ENCODE results near the gene TPCN2.

GRCh38 chr11:69083531-69084247 is 35.0 kb downstream of the TPCN2 start:
- no peak for TF ChIP-seq EZH2 (IDR thresholded peaks at IDR 0.05)
- no peak for TF ChIP-seq POLR2AphosphoS5 (IDR thresholded peaks at IDR 0.05; ENCODE audit: low read depth, low read length)
- TF ChIP-seq, protein P1, sequence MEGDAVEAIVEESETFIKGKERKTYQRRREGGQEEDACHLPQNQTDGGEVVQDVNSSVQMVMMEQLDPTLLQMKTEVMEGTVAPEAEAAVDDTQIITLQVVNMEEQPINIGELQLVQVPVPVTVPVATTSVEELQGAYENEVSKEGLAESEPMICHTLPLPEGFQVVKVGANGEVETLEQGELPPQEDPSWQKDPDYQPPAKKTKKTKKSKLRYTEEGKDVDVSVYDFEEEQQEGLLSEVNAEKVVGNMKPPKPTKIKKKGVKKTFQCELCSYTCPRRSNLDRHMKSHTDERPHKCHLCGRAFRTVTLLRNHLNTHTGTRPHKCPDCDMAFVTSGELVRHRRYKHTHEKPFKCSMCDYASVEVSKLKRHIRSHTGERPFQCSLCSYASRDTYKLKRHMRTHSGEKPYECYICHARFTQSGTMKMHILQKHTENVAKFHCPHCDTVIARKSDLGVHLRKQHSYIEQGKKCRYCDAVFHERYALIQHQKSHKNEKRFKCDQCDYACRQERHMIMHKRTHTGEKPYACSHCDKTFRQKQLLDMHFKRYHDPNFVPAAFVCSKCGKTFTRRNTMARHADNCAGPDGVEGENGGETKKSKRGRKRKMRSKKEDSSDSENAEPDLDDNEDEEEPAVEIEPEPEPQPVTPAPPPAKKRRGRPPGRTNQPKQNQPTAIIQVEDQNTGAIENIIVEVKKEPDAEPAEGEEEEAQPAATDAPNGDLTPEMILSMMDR (IDR thresholded peaks at IDR 0.05 in 2 of 3, conservative IDR thresholded peaks at IDR 0.05 in 1 of 3; ENCODE audit: borderline replicate concordance in 1 of 3, insufficient read depth in 1 of 3, low read depth in 2 of 3, low read length in 2 of 3), result no peak
- no peak for TF ChIP-seq POLR2A (IDR thresholded peaks at IDR 0.05; ENCODE audit: borderline replicate concordance, extremely low read depth, insufficient read depth, insufficient read length)
- TF ChIP-seq, protein P2, sequence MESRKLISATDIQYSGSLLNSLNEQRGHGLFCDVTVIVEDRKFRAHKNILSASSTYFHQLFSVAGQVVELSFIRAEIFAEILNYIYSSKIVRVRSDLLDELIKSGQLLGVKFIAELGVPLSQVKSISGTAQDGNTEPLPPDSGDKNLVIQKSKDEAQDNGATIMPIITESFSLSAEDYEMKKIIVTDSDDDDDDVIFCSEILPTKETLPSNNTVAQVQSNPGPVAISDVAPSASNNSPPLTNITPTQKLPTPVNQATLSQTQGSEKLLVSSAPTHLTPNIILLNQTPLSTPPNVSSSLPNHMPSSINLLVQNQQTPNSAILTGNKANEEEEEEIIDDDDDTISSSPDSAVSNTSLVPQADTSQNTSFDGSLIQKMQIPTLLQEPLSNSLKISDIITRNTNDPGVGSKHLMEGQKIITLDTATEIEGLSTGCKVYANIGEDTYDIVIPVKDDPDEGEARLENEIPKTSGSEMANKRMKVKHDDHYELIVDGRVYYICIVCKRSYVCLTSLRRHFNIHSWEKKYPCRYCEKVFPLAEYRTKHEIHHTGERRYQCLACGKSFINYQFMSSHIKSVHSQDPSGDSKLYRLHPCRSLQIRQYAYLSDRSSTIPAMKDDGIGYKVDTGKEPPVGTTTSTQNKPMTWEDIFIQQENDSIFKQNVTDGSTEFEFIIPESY (IDR thresholded peaks at IDR 0.05; ENCODE audit: extremely low read depth, insufficient replicate concordance, low read length), result no peak
- no peak for TF ChIP-seq JUND (IDR thresholded peaks at IDR 0.05)
- no peak for TF ChIP-seq REST (IDR thresholded peaks at IDR 0.05; ENCODE audit: low read depth)
- TF ChIP-seq RAD21 (IDR thresholded peaks at IDR 0.05; ENCODE audit: low read depth), result no peak
